ENCODE measurements around the gene SAMM50. TPM values are rescaled to one million over a fixed set of nuclear protein-coding genes. Genes with fewer than 3 reads are reported as not detected.

The SAMM50 gene
- total RNA-seq, 1 donor from 2014 or later: 45.5 TPM

- H3K9ac ChIP-seq: no peak overlapping the region
- Mint-ChIP-seq H3K4me1 (peaks cover 5% of the 10 kb centered on the region), H3K36me3 (peaks cover 29% of the 10 kb centered on the region), H3K4me3 (no peak overlapping the region), H3K9me3 (no peaks in the 10 kb centered on the region), H3K27me3 (ENCODE audit: insufficient read depth, low read depth) (peaks cover 3% of the 10 kb centered on the region), H3K27ac (no peak overlapping the region)
- H3K79me2 ChIP-seq (ENCODE audit: low read depth): no peaks in the 10 kb centered on the region
- H3K9me3 ChIP-seq (ENCODE audit: low read depth): no peaks in the 10 kb centered on the region
- no peak for TF ChIP-seq EZH2 (IDR thresholded peaks at IDR 0.05)
- H3K27me3 ChIP-seq: no peaks in the 10 kb centered on the region
- H4K20me1 ChIP-seq (ENCODE audit: low read depth): no peaks in the 10 kb centered on the region
- DNase-seq (ENCODE audit: low spot score): no peak
- no peaks in the 10 kb centered on the region for H3K36me3 ChIP-seq
- H3K4me1 ChIP-seq: no peaks in the 10 kb centered on the region
- no peak overlapping the region for H2AFZ ChIP-seq (replicated peaks)
- H3K27ac ChIP-seq: no peak overlapping the region
- no peaks in the 10 kb centered on the region for H3F3A ChIP-seq (ENCODE audit: low read depth)
- no peak overlapping the region for H3K4me3 ChIP-seq
- no peak overlapping the region for H3K4me2 ChIP-seq
Observed at GRCh38 chr22:43998679-43999264, 43.5 kb downstream of the SAMM50 start.

DNA sequence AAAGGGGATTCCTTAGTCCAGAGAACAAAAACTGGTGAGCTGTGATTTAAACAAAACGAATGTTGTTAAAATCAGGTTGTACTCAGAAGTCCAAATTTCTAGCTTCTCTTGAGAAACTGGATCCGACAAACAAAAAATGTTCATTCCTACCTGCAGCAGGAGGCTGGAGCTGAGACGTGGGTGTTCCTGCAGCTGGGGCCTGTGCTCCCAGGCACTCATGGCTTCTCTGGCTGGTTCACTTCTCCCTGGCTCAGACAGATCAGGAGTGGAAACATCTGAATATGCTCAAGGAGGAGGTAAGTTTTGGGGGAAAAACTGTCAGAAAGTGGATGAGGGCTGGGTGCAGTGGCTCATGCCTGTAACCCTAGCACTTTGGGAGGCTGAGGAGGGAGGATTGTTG, 44.1 kb downstream of the SAMM50 start:
- DNase-seq (ENCODE audit: low spot score): no peak
- H3K27me3 Mint-ChIP-seq (ENCODE audit: insufficient read depth, low read depth): peaks cover 6% of the 10 kb centered on the region
- no peaks in the 10 kb centered on the region for H3F3A ChIP-seq (ENCODE audit: low read depth)
- peaks cover 28% of the 10 kb centered on the region for H3K36me3 Mint-ChIP-seq
- no peaks in the 10 kb centered on the region for H3K27me3 ChIP-seq
- peaks cover 9% of the 10 kb centered on the region for H3K4me1 Mint-ChIP-seq
- no peaks in the 10 kb centered on the region for H3K4me1 ChIP-seq
- H3K36me3 ChIP-seq: no peaks in the 10 kb centered on the region
- no peak overlapping the region for H3K4me2 ChIP-seq
- TF ChIP-seq EZH2phosphoT487 (IDR thresholded peaks at IDR 0.05) (no peak), CTCF (IDR thresholded peaks at IDR 0.05) (no peak), EZH2 (IDR thresholded peaks at IDR 0.05) (no peak)
- no peak overlapping the region for H3K4me3 Mint-ChIP-seq
- no peak overlapping the region for H3K27ac ChIP-seq
- H3K27ac Mint-ChIP-seq: no peak overlapping the region
- no peak overlapping the region for H3K9ac ChIP-seq
- no peaks in the 10 kb centered on the region for H3K9me3 ChIP-seq (ENCODE audit: low read depth)
- no peaks in the 10 kb centered on the region for H4K20me1 ChIP-seq (ENCODE audit: low read depth)
- no peaks in the 10 kb centered on the region for H3K79me2 ChIP-seq (ENCODE audit: low read depth)
- H3K9me3 Mint-ChIP-seq: no peaks in the 10 kb centered on the region
- no peak overlapping the region for H2AFZ ChIP-seq (replicated peaks)
- no peak overlapping the region for H3K4me3 ChIP-seq

GRCh38 chr22:44000123-44000522, 44.9 kb downstream of the SAMM50 start:
- Mint-ChIP-seq H3K27me3 (ENCODE audit: insufficient read depth, low read depth) (peaks cover 6% of the 10 kb centered on the region), H3K9me3 (no peaks in the 10 kb centered on the region), H3K36me3 (peaks cover 27% of the 10 kb centered on the region), H3K4me1 (peaks cover 13% of the 10 kb centered on the region), H3K4me3 (no peak overlapping the region), H3K27ac (no peak overlapping the region)
- no peak overlapping the region for H2AFZ ChIP-seq (replicated peaks)
- no peak for DNase-seq (ENCODE audit: low spot score)
- no peak for TF ChIP-seq EZH2 (IDR thresholded peaks at IDR 0.05)
- no peak for TF ChIP-seq CTCF (IDR thresholded peaks at IDR 0.05)
- TF ChIP-seq EZH2phosphoT487 (IDR thresholded peaks at IDR 0.05): no peak
- no peaks in the 10 kb centered on the region for H3K27me3 ChIP-seq
- no peaks in the 10 kb centered on the region for H3K79me2 ChIP-seq (ENCODE audit: low read depth)
- no peak overlapping the region for H3K4me3 ChIP-seq
- H3K27ac ChIP-seq: no peak overlapping the region
- no peaks in the 10 kb centered on the region for H4K20me1 ChIP-seq (ENCODE audit: low read depth)
- H3K4me2 ChIP-seq: no peak overlapping the region
- H3K4me1 ChIP-seq: no peaks in the 10 kb centered on the region
- H3K36me3 ChIP-seq: no peaks in the 10 kb centered on the region
- no peak overlapping the region for H3K9ac ChIP-seq
- H3K9me3 ChIP-seq (ENCODE audit: low read depth): no peaks in the 10 kb centered on the region
- no peaks in the 10 kb centered on the region for H3F3A ChIP-seq (ENCODE audit: low read depth)

GRCh38 chr22:44001521-44001920, 46.3 kb downstream of the SAMM50 start:
- H4K20me1 ChIP-seq (ENCODE audit: low read depth): no peaks in the 10 kb centered on the region
- no peaks in the 10 kb centered on the region for H3K36me3 ChIP-seq
- peaks cover 32% of the 10 kb centered on the region for H3K36me3 Mint-ChIP-seq
- no peak overlapping the region for H3K4me3 Mint-ChIP-seq
- no peak overlapping the region for H3K4me2 ChIP-seq
- peaks cover 13% of the 10 kb centered on the region for H3K4me1 Mint-ChIP-seq
- H3K9me3 ChIP-seq (ENCODE audit: low read depth): no peaks in the 10 kb centered on the region
- H3F3A ChIP-seq (ENCODE audit: low read depth): no peaks in the 10 kb centered on the region
- H3K27ac ChIP-seq: no peak overlapping the region
- no peak overlapping the region for H3K9ac ChIP-seq
- no peak overlapping the region for H2AFZ ChIP-seq (replicated peaks)
- no peaks in the 10 kb centered on the region for H3K4me1 ChIP-seq
- H3K79me2 ChIP-seq (ENCODE audit: low read depth): no peaks in the 10 kb centered on the region
- peaks cover 6% of the 10 kb centered on the region for H3K27me3 Mint-ChIP-seq (ENCODE audit: insufficient read depth, low read depth)
- no peak overlapping the region for H3K27ac Mint-ChIP-seq
- DNase-seq (ENCODE audit: low spot score): no peak
- H3K4me3 ChIP-seq: no peak overlapping the region
- no peak for TF ChIP-seq CTCF (IDR thresholded peaks at IDR 0.05)
- TF ChIP-seq EZH2phosphoT487 (IDR thresholded peaks at IDR 0.05): no peak
- no peak for TF ChIP-seq EZH2 (IDR thresholded peaks at IDR 0.05)
- H3K9me3 Mint-ChIP-seq: peaks cover 3% of the 10 kb centered on the region
- no peaks in the 10 kb centered on the region for H3K27me3 ChIP-seq
